ENCODE measurements around the gene SUMO3. TPM values are rescaled to one million over a fixed set of nuclear protein-coding genes. Genes with fewer than 3 reads are reported as not detected.

The SUMO3 gene
- total RNA-seq, 1 donor from 2014 or later, result 65.5 TPM

DNA sequence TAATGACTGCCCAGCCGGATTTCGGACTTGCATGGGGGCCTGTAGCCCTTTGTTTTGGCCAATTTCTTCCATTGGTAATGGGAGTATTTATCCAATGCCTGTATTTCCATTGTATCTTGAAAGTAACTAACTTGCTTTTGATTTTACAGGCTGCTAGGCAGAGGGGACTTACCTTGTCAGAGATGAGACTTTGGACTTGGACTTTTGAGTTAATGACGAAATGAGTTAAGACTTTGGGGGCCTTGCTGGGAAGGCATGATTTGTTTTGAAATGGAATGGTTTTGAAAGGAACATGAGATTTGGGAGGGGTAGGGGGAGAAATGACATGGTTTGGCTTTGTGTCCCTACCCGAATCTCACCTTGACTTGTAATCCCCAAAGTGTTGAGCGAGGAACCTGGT lies 25.9 kb downstream of the SUMO3 start:
- ATAC-seq, result no peak
- DNase-seq (ENCODE audit: low spot score), result no peak
- intact Hi-C loops (cut with DNase I), result loop anchor here (10.0 kb wide), 1 partner anchor 277 kb away; no protein-coding TSS in a partner anchor

DNA sequence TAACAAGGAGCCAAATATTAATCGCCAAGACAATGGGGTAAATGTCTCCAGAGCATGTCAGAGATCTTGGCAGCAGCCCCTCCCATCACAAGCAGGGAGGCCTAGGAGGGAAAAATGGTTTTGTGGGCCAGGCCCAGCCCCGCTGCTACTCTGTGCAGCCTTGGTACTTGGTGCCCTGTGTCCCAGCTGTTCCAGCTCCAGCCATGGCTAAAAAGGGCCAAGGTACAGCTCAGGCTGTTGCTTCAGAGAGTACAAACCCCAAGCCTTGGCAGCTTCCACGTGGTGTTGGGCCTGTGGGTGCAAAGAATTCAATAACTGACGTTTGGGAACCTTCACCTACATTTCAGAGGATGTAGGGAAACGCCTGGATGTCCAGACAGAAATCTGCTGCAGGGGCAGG lies 26.6 kb downstream of the SUMO3 start:
- intact Hi-C loops (cut with DNase I), result loop anchor here (10.0 kb wide), 1 partner anchor 276 kb away; no protein-coding TSS in a partner anchor
- ATAC-seq (no peak), DNase-seq (ENCODE audit: low spot score) (no peak)

- DNase-seq (ENCODE audit: low spot score) (no peak), ATAC-seq (no peak)
- intact Hi-C loops (cut with DNase I), result loop anchor here (10.0 kb wide), 1 partner anchor 276 kb away; no protein-coding TSS in a partner anchor
Observed at GRCh38 chr21:44790368-44790767, 27.5 kb downstream of the SUMO3 start.

DNA sequence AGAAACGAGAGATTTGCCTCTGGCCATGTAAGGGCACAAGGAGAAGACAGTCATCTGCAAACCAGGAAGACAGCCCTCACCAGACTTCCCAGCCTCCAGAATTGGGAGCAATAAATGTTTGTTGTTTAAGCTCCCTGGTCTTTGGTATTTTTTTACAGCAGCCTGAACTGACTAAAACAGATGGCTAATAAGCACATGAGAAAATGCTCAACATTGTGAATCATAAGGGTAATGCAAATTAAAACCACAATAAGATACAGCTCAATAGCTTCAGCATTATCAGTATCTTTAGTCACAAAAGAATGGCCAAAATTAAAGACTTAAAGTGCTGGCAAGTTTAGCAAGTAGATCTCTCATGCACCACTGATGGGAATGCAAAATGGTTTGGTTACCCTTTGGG lies 28.0 kb downstream of the SUMO3 start:
- DNase-seq (ENCODE audit: low spot score) (no peak), ATAC-seq (no peak)
- intact Hi-C loops (cut with DNase I), result loop anchor here (10.0 kb wide), 1 partner anchor 275 kb away; no protein-coding TSS in a partner anchor

GRCh38 chr21:44785620-44786335 lies 32.1 kb downstream of the SUMO3 start:
- intact Hi-C loops (cut with DNase I), result no loop called here
- no peak for DNase-seq (ENCODE audit: low spot score)
- no peak for ATAC-seq

DNA sequence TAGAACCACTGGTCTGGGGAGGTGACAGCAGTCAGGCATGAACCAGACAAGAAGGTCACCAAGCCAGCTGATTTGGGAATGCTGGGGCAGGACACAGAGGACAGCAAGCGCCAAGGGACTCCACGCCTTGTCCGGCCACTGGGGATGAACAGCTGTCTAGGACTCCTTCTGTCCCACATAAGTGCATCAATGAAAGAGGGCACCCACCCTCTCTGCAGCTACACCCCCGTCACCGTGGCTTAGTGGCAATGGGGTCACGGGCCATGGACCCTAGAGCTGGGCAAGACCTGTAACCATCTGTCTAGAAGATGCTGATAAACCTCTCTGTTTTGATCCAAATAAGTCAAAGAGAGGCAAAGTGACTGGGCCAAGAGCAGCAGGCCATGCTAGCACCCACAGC lies 33.1 kb downstream of the SUMO3 start:
- no peak for DNase-seq (ENCODE audit: low spot score)
- intact Hi-C loops (cut with DNase I), result no loop called here

DNA sequence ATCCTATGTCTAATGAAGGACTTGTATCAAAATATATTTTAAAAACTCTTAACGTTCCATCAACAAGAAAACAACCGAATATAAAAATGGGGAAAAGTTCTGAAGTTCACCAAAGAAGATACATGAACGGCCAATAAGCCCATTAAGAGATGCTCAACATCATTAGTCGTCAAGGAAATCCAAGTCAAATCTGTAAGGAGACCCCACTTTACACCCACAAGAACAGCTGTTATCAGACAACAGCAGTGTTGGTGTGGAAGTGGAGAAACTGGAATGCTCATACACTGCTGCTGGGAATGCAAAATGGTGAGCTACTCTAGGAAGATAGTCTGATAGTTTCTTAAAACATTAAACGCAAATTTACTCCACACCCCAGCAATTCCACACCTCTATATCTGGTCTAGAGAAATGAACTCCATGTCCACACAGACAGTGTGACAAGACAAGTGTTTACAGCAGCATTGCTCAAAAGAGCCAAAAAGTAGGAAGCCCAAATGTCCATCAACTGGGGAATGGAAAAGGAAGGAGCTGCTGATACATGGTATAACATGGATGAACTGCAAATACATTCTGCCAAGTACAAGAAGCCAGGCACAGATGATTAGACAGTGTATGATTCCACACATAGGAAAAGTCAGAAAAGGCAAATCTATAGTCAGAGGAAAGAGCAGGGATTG lies 34.7 kb downstream of the SUMO3 start:
- intact Hi-C loops (cut with DNase I), result no loop called here
- no peak for DNase-seq (ENCODE audit: low spot score)

More for the DNA sequence above, 33.1 kb downstream of the SUMO3 start:
- no peak for ATAC-seq

DNA sequence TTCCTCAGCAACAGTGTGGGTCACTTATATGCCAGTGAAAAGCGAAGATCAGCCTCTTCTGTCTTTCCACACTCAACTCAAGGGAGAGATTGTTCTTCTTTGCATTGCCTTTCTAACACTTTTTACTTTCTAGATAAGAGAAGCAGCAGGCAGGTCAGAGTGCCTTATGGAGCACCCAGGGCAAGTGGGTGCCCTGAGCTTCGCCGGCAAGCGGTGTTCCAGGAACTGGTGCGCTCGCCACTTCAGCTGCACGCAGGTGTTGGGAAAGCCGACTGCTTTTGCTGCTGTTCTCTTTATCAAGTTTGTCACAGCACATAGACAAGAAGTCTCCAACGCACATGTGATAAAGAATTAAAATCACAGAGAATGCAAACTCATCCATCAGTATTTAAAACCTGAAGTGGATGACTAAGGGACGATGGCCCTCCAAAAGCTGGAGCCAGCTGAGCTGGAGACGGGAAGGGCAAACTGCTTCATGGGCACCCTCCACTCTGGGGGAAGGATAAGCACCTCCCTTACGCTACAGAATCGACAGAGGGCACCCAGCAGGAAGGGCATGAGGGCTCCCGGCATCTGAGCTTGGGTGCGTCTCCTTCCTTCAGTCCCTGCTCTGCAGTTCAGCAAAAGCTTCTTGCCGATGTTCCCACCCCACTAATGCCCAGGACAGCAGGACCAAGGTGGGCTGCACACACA lies 36.9 kb downstream of the SUMO3 start:
- DNase-seq (ENCODE audit: low spot score) (no peak), ATAC-seq (no peak)
- intact Hi-C loops (cut with DNase I), result no loop called here

More for the DNA sequence above, 34.7 kb downstream of the SUMO3 start:
- ATAC-seq, result no peak

GRCh38 chr21:44780137-44780502 lies 37.7 kb downstream of the SUMO3 start:
- intact Hi-C loops (cut with DNase I), result no loop called here
- DNase-seq (ENCODE audit: low spot score), result no peak
- ATAC-seq, result no peak

DNA sequence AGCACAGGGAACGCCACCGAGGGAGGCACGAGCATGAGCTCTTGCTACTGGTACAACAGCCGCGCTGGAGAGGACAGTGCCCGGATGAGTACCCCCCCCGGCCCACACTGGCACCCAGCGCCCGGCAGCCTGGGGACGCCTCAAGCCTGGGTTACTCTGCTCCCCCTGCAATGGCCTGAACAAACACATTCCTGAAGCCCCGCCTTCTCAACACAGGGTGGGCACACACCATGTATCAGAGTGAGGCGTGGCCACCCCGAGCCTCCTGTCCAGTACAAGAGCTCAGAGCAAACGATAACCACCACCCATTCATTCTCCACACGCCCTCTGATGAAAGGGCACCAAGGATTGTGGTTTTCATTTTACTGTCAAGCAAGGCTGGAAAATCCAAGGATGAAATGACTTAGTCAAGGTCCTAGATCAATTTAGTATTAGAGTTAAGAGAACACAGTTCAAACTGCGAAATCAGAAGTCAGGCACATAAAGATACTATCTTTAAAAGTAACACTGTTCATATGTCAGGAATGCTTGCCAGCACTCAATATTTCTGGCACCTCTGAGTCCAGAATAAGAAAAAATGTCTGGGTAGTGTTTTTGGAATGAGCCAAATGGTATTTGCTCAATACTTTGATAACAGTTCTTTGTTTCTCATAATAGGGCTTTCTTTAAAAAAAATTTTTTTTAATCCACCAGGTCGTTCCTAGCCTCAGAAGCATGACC lies 38.3 kb downstream of the SUMO3 start:
- intact Hi-C loops (cut with DNase I), result no loop called here
- ATAC-seq, result no peak
- no peak for DNase-seq (ENCODE audit: low spot score)

- DNase-seq (ENCODE audit: low spot score) (no peak), ATAC-seq (no peak)
- intact Hi-C loops (cut with DNase I), result no loop called here
Observed at GRCh38 chr21:44778983-44779382, 38.9 kb downstream of the SUMO3 start.

- no peak for ATAC-seq
- intact Hi-C loops (cut with DNase I), result no loop called here
- DNase-seq (ENCODE audit: low spot score), result no peak
Observed at GRCh38 chr21:44778499-44778911, 39.4 kb downstream of the SUMO3 start.

GRCh38 chr21:44778094-44778493 lies 39.8 kb downstream of the SUMO3 start:
- intact Hi-C loops (cut with DNase I), result no loop called here
- DNase-seq (ENCODE audit: low spot score), result no peak
- no peak for ATAC-seq

- intact Hi-C loops (cut with DNase I), result no loop called here
- DNase-seq (ENCODE audit: low spot score) (no peak), ATAC-seq (no peak)
Observed at GRCh38 chr21:44774972-44775371, 42.9 kb downstream of the SUMO3 start.

DNA sequence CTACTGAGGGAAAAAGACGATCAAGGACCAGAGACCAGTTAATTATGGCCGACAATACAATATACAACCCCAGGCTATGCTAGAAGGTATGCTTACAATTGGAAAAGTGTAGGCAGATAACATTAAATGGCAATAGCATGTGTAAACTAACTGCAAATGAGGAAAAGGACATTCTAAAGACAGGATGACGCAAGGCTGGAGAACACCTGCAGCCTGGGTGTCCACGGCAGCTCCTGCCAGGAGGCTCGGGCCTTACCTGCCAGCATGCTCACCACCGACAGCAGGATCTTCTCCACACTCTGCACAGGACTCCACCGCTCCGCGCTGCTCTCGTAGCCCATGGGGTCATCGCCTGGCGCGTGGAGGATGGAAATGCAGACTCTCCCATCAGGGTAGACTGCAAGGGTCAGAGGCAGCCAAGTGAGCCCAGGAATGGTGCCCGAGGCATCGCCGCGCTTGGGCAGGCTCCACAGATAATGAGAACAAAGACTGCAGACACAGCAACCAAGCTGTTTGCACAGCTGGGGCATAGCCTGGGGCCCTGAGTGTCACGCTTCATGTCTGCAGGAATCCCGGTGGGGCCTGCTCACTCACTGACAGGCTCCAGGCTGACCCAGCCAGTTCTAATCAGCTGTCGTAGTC lies 44.5 kb downstream of the SUMO3 start:
- DNase-seq (ENCODE audit: low spot score) (no peak), ATAC-seq (no peak)
- intact Hi-C loops (cut with DNase I), result no loop called here

DNA sequence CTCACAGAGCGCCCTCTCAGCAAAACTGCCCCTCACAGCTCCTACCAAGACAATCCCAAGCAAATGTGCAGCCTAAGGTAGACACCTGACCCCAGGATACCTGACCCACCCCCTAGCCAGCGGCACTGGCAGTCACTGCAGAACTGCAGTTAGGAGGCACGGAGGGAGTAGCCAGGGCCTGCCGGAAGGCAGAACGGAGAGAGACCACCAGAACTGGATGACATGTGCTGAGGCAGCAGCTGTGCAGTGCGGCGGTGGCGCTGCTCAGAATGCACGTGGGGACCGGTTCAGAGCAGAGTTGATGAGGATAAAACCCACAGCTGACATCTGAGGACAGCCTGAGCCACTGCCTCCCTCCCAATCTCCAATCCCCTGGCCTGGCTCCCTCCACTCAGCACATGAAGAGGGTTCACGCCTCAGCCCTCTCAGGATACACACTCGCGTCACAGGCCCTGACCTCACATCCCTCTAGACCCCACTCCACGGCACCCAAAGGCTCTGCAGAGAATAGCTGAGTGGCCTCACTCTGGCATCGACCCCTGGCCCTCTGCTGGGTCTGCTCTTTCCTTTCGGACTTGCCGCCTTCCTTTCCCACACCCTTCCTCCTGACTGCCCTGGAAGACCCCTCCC lies 45.9 kb downstream of the SUMO3 start:
- DNase-seq (ENCODE audit: low spot score), result no peak
- ATAC-seq, result no peak
- intact Hi-C loops (cut with DNase I), result no loop called here

DNA sequence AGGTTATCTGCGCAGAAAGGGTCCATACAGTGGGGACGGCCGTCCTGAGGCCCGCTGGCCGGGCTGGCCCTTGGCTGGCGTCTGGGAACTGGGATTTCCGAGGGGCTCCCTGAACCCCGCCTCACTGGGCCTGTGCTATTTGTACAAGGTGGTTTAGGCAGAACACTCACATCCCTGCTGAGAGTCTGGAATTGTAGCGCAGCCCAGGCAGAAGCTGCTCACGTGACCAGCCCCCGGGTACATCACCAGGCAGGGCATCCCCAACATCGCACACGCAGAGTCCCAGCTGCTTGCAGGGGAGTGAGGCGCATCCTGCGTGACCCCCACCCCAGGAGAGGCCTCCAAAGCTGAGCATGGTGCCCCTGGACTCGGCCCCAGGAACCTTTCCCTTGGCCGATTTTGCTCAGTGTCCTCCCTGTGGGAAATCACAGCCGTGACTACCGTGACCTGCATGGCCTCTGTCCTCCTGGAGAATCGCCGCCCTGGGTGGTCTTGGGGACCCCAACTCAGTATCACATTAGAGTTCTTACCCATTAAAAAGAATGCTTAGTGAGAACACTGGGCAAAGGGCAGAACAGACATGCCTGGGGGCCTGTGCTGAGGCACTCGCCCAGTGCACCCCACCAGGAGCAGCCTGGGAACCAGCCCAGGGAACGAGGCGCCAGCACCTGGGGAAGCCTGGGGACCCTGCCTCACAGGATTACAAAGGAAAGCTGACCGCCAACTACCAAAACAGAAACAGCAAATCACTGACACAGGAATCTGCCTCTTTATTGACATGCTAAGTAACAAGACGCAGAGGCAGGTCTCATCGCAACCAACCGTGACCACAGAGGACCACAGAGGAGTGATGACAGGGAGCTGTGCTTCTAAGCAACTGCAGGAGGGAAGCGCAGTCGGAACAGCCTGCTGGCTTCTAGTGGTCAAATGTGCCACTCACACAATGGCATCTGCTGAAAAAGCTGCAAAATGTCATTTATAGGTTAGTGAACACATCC lies 49.7 kb downstream of the SUMO3 start:
- ATAC-seq (no peak), DNase-seq (ENCODE audit: low spot score) (no peak)
- intact Hi-C loops (cut with DNase I), result no loop called here
